M059J (cell line): ENCODE measurements around the gene RCBTB1. TPM values are rescaled to one million over a fixed set of nuclear protein-coding genes. Genes with fewer than 3 reads are reported as not detected.
"Not testable (repeated sequence)": the region's sequence is repeated elsewhere in the genome, so short reads cannot be mapped to it uniquely, and the experiment has no call there.

Source experiments
- DNase-seq: peaks from one replicate; pipeline ENCODE4 v3.0.0-alpha.2; 2012; ENCODE audit warnings: low read depth
- total RNA-seq: library from RNA; depleted of rRNA; stranded (reverse); fragments of >200 nt; shearing (Covaris generic); gene quantifications from 2 replicates; pipeline ENCODE4 v1.2.3, GENCODE V29; 2014; rRNA removed

Gene RCBTB1
- total RNA-seq, 1 experiment from 2014 or later, result 12.2 TPM

DNA sequence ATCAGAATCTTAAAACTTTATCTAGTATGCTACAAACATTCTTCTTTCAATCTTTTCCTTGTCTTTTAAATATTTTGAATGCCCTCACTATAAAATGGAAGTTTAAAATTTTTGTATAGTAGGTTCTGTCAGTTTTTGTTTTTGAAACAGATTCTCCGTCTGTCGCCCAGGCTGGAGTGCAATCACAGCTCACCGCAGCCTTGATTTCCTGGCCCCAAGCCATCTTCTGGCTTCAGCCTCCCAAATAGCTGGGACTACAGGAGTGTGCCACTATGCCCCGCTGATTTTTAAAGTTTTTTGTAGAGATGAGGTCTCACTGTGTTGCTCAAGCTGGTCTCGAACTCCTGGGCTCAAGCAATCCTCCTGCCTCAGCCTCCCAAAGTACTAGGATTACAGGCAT lies 68.9 kb downstream of the RCBTB1 start:
- DNase-seq, result no peak

GRCh38 chr13:49512578-49512977 lies 72.8 kb downstream of the RCBTB1 start:
- no peak for DNase-seq

- DNase-seq, result no peak
Observed at GRCh38 chr13:49503951-49504350, 81.4 kb downstream of the RCBTB1 start.

GRCh38 chr13:49502954-49503353 lies 82.4 kb downstream of the RCBTB1 start:
- DNase-seq, result no peak

- peak; percentile 84 for DNase-seq
Observed at GRCh38 chr13:49499889-49500660, 85.3 kb downstream of the RCBTB1 start.

DNA sequence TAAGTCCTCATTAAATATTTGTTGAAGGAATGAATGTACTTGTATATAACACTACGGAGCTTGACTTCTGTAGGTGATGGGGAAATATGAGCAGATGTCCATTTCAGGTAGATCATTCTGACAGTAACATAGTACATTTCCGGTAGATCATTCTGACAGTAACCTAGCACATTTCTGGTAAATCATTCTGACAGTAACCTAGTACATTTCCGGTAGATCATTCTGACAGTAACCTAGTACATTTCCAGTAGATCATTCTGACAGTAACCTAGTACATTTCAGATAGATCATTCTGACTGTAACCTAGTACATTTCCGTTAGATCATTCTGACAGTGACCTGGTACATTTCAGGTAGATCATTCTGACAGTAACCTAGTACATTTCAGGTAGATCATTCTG lies 87.2 kb downstream of the RCBTB1 start:
- no peak for DNase-seq

DNA sequence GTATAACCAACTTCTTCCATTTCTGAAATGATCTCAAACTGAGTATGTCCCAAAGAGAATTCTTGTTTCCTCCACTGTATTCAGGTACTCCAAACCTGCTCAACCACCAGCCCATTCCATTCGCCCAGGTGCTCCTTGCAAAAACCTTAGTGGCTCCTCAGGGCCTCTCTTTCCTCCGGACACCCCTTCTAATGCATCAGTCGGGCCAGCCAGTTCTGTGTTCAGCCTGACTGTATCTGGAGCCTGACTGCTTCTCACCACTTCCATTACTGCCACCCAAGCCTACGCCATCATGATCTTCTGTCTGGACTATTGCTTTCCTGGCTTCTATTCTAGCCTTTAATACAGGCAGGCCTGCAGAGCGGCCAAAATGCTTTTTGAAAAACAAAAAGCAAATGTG lies 88.1 kb downstream of the RCBTB1 start:
- DNase-seq, result no peak

DNA sequence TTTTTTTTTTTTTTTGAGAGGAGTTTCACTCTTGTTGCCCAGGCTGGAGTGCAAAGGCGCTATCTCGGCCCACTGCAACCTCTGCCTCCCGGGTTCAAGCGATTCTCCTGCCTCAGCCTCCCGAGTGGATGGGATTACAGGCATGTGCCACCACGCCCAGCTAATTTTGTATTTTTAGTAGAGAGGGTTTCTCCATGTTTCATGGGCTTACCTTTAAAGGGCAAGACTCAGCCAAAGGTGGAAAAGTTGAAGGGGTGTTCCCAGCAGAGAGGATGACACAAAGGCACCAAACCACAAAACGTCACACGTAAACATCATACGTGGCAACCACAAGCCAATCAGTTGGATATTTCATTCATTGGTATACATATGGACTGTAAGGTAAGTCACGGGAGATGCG lies 88.5 kb downstream of the RCBTB1 start:
- DNase-seq, result not testable (repeated sequence)

DNA sequence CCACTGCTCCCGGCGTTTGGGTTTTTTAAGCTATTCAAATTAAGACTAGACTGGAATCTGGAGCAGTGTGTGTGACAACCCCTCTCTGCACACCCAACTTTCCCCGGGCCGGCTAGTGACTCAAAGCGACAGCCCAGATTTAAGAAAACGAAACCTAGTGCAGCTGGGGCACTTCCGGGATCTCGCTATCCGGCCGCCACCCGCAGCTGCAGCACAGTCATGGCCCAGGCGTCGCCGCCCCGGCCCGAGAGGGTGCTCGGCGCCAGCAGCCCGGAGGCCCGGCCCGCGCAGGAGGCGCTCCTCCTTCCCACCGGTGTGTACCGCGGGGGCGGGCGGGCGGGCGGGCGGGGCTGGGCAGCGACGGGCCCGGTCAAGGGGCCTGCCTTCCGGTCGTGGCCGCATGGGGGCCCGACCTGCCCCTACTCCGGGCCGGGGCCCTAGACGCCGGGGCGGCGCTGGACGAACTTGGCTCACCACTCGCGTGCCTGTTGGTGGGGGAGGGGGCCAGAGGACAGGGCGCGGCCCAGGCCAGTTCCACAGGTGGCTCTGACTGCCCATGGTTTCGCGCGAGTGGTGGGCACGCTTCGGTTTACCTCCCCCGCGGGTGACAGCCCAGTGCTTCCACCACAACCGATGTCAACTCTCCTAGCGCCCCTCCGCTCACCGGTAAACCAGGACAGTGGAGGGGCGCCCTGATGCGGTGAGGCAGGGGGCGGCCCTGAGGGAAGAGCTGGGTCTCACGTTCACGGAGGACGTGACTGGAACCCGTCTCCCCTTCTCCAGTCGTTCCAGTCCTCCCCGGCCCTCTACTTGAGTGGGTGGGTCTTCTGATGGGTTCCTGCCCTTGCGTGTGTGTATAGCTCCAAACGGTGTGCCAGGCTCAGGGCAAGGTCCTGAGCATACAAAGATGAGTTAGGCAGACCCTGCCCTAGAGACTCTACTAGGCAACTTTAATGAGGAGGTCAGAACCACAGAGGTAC lies 89.3 kb downstream of the RCBTB1 start, which contains the start of gene PHF11:
PHF11 (plus strand) TSS at position 171 of the 980 bp plus-strand sequence; CDS start at position 220, 49 bp downstream.
- DNase-seq, result peak; percentile 84

GRCh38 chr13:49494645-49495044 lies 90.7 kb downstream of the RCBTB1 start:
- DNase-seq, result peak; percentile 27

GRCh38 chr13:49488563-49488962 lies 96.8 kb downstream of the RCBTB1 start:
- no peak for DNase-seq

Other genes starting within 250 kb of the RCBTB1 start
- gene CAB39L, start 141.5 kb downstream of the RCBTB1 start, total RNA-seq, result 0.94 and 3.1 TPM in 2 replicates
- gene SETDB2, start 141.3 kb downstream of the RCBTB1 start, total RNA-seq, result 4.9 and 8.0 TPM in 2 replicates
- 48.3 and 55.6 TPM in 2 replicates for gene PHF11, start 89.6 kb downstream of the RCBTB1 start, total RNA-seq
- gene ARL11, start 42.9 kb upstream of the RCBTB1 start, total RNA-seq, result not detected in 2 replicates
- 70.8 and 91.9 TPM in 2 replicates for gene EBPL, start 105.9 kb upstream of the RCBTB1 start, total RNA-seq
- gene KPNA3, start 207.1 kb upstream of the RCBTB1 start, total RNA-seq, result 23.0 and 32.2 TPM in 2 replicates